K562 (cell line): Measurements from ENCODE around the gene RABGAP1L. TPM values are rescaled to one million over a fixed set of nuclear protein-coding genes. Genes with fewer than 3 reads are reported as not detected.

Source experiments
- ARID3A ChIP-seq: IDR thresholded peaks from 2 replicates; pipeline ENCODE4 v1.6.1; 2012; ENCODE audit warnings: low read depth, low read length, improper control_type of control experiment, borderline replicate concordance
- DNMT1 ChIP-seq: fragments of 450-650 bp; IDR thresholded peaks from 2 replicates; pipeline ENCODE4 v1.6.1; 2016; ENCODE audit warnings: antibody characterized with exemption, mild to moderate bottlenecking
- HMGXB4 ChIP-seq: sonication (generic); formaldehyde crosslinking; IDR thresholded peaks from 2 replicates; pipeline ENCODE4 v1.8.1; 2023; ENCODE audit warnings: mild to moderate bottlenecking, missing genetic modification reagents
- LCOR ChIP-seq: sonication (generic); formaldehyde crosslinking; IDR thresholded peaks from 2 replicates; pipeline ENCODE4 v1.8.0; 2022; ENCODE audit warnings: mild to moderate bottlenecking, missing genetic modification reagents
- NCOR1 ChIP-seq: fragments of 450-650 bp; IDR thresholded peaks from 2 replicates; pipeline ENCODE4 v1.6.1; 2016; ENCODE audit warnings: mild to moderate bottlenecking, moderate library complexity
- NR2C1 ChIP-seq, 2 experiments: fragments of 450-650 bp; IDR thresholded peaks; 2 replicates each; pipeline ENCODE4 v1.6.1; 2017; ENCODE audit warnings: mild to moderate bottlenecking in 2 of 2, antibody characterized with exemption in 1 of 2, inconsistent platforms in 1 of 2, missing compliant biosample characterization in 1 of 2, missing genetic modification characterization in 1 of 2
- RBBP5 ChIP-seq: fragments of 200-600 bp; sonication (generic); IDR thresholded peaks from 2 replicates; pipeline ENCODE4 v1.6.1; 2012; ENCODE audit warnings: borderline replicate concordance, mild to moderate bottlenecking, low read length, control low read depth, inconsistent platforms; ENCODE audit not compliant: insufficient read depth, poor library complexity, severe bottlenecking
- ZNF217 ChIP-seq: sonication (generic); formaldehyde crosslinking; IDR thresholded peaks from 2 replicates; pipeline ENCODE4 v1.8.0; 2022; ENCODE audit warnings: mild to moderate bottlenecking, missing genetic modification reagents
- polyA plus RNA-seq, 8 experiments: library from polyadenylated mRNA; depleted of rRNA in 4 of 8; stranded (reverse) in 5 of 8; unstranded in 3 of 8; fragments of >200 nt; fragmentation: Nextera tagmentation in 2 of 8; fragmentation: Illumina TruSeq in 1 of 8; extraction: Ambion mirVana in 2 of 8; extraction: Trizol in 1 of 8; gene quantifications; 2 replicates each; pipeline versions ENCODE4 v1.2.1 to v1.2.3, GENCODE V29; 2011 to 2014; ENCODE audit warnings: inconsistent platforms in 1 of 8, missing spikeins in 1 of 8
- total RNA-seq, 7 experiments: library from RNA; depleted of rRNA in 6 of 7; stranded (reverse); fragments of >200 nt in 6 of 7; fragmentation: Illumina TruSeq in 2 of 7; extraction: Trizol in 2 of 7; gene quantifications; 2 replicates each; pipeline versions ENCODE4 v1.2.1 to v1.2.3, GENCODE V29; 2011 to 2021; ENCODE audit warnings: low replicate concordance in 1 of 7
- TF ChIP-seq, protein P1 (sequence below): sonication (generic); formaldehyde crosslinking; IDR thresholded peaks from 2 replicates; pipeline ENCODE4 v1.4.0; 2020; ENCODE audit warnings: mild to moderate bottlenecking, missing genetic modification reagents
- TF ChIP-seq, protein P2 (sequence below), 2 experiments: fragments of 450-650 bp; IDR thresholded peaks; 2 replicates each; pipeline ENCODE4 v1.6.1; 2016; ENCODE audit warnings: mild to moderate bottlenecking in 2 of 2, borderline replicate concordance in 1 of 2, low read depth in 1 of 2, moderate library complexity in 1 of 2

Gene RABGAP1L
- total and polyA plus RNA-seq, 9 of the 15 experiments (the other 6 are each of a cell fraction or from before 2014, with no cell fraction given), result 16.5 to 44.9 (median 26.7) TPM

- TF ChIP-seq HMGXB4 (CRISPR knock-in tag) (no peak), DNMT1 (no peak), NCOR1 (peak; percentile 93), LCOR (CRISPR knock-in tag) (0 out of 2 replicates have a peak, but pooled peaks have one; percentile 79), NR2C1 (IDR thresholded peaks at IDR 0.05) (peak; percentile 77), NR2C1 (tag; IDR thresholded peaks at IDR 0.05) (peak; percentile 76), ARID3A (peak; percentile 82), RBBP5 (no peak), ZNF217 (CRISPR knock-in tag) (no peak)
- TF ChIP-seq, protein P1, sequence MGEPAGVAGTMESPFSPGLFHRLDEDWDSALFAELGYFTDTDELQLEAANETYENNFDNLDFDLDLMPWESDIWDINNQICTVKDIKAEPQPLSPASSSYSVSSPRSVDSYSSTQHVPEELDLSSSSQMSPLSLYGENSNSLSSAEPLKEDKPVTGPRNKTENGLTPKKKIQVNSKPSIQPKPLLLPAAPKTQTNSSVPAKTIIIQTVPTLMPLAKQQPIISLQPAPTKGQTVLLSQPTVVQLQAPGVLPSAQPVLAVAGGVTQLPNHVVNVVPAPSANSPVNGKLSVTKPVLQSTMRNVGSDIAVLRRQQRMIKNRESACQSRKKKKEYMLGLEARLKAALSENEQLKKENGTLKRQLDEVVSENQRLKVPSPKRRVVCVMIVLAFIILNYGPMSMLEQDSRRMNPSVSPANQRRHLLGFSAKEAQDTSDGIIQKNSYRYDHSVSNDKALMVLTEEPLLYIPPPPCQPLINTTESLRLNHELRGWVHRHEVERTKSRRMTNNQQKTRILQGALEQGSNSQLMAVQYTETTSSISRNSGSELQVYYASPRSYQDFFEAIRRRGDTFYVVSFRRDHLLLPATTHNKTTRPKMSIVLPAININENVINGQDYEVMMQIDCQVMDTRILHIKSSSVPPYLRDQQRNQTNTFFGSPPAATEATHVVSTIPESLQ (CRISPR knock-in tag), result 0 out of 2 replicates have a peak, but pooled peaks have one; percentile 23
- TF ChIP-seq, protein P2, sequence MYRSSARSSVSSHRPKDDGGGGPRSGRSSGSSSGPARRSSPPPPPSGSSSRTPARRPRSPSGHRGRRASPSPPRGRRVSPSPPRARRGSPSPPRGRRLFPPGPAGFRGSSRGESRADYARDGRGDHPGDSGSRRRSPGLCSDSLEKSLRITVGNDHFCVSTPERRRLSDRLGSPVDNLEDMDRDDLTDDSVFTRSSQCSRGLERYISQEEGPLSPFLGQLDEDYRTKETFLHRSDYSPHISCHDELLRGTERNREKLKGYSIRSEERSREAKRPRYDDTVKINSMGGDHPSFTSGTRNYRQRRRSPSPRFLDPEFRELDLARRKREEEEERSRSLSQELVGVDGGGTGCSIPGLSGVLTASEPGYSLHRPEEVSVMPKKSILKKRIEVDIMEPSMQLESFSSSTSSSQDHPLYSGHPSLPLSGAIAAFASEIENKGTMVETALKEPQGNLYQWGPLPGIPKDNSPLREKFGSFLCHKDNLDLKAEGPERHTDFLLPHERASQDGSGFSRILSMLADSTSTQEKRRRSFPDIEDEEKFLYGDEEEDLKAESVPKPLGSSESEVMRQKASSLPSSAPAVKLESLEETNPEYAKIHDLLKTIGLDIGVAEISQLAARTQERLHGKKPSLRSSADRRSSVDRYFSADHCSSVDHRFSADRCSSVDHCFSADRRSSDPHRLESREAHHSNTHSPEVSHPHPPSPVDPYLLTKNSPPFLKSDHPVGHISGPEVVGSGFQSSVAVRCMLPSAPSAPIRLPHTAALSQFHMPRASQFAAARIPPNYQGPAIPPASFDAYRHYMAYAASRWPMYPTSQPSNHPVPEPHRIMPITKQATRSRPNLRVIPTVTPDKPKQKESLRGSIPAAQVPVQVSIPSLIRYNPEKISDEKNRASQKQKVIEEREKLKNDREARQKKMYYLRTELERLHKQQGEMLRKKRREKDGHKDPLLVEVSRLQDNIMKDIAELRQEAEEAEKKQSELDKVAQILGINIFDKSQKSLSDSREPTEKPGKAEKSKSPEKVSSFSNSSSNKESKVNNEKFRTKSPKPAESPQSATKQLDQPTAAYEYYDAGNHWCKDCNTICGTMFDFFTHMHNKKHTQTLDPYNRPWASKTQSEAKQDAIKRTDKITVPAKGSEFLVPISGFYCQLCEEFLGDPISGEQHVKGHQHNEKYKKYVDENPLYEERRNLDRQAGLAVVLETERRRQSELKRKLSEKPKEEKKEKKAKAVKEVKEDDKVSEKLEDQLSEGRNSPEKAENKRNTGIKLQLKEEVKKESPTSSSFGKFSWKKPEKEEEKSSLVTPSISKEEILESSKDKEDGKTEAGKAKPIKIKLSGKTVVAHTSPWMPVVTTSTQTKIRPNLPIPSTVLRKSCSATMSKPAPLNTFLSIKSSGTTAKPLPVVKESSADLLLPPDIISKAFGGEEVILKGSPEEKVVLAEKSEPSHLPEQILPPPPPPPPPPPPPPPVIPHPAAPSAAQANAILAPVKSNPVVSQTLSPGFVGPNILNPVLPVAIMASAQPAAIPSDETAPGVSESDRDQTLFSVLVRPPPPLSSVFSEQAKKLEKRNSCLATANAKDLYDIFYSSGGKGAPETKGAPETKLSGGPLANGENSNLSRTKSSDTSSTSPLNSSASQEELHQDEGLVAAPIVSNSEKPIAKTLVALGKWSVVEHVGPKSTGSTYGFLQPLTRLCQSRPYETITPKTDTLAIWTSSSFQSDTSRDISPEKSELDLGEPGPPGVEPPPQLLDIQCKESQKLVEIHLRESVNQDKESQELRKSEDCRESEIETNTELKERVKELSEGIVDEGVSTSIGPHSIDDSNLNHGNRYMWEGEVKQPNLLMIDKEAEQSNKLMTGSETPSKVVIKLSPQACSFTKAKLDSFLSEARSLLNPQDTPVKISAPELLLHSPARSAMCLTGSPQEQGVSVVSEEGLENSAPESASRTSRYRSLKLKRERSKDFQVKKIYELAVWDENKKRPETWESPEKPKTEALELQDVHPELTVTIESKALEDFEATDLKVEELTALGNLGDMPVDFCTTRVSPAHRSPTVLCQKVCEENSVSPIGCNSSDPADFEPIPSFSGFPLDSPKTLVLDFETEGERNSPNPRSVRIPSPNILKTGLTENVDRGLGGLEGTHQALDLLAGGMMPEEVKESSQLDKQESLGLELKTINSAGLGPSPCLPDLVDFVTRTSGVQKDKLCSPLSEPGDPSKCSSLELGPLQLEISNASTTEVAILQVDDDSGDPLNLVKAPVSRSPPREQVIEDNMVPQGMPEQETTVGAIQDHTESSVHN (IDR thresholded peaks at IDR 0.05; ENCODE audit: borderline replicate concordance in 1 of 2, low read depth in 1 of 2), result no peak; a peak in 1 of 4 replicates
Measured at GRCh38 chr1:174166530-174167264, 7.4 kb downstream of the RABGAP1L start (continued).
